Lung (tissue), 12 donors: ENCODE results near the gene NBAS. TPM values are rescaled to one million over a fixed set of nuclear protein-coding genes. Genes with fewer than 3 reads are reported as not detected.

Experiments
- ATAC-seq: fragments of 200-7000 bp; cut with Tn5 transposase; one replicate; pipeline ENCODE4 v1.9.1; 2020; ENCODE audit warnings: moderate number of reproducible peaks; ENCODE audit not compliant: insufficient read depth, low FRiP score
- DNase-seq, 3 donors: peaks; one replicate each; pipeline ENCODE4 v3.0.0-alpha.2; 2013 to 2017
- H3K27ac ChIP-seq, 2 donors: one replicate each; pipeline ENCODE4 v1.5.1; 2013; ENCODE audit warnings: mild to moderate bottlenecking in 2 of 2, moderate library complexity in 2 of 2, control low read depth in 1 of 2, inconsistent platforms in 1 of 2, low read depth in 1 of 2, low read length in 1 of 2
- H3K27me3 ChIP-seq, 3 donors: one replicate each; pipeline ENCODE4 v1.5.1; 2013; ENCODE audit warnings: low read length in 2 of 3; ENCODE audit not compliant: control insufficient read depth in 3 of 3, insufficient read depth in 3 of 3
- H3K36me3 ChIP-seq, 4 donors: one replicate each; pipeline ENCODE4 v1.5.1; 2013; ENCODE audit warnings: low read length in 4 of 4, mild to moderate bottlenecking in 1 of 4, moderate library complexity in 1 of 4; ENCODE audit not compliant: control insufficient read depth in 4 of 4, insufficient read depth in 4 of 4
- H3K4me1 ChIP-seq, 5 donors: one replicate each; pipeline ENCODE4 v1.5.1; 2013; ENCODE audit warnings: low read length in 5 of 5, mild to moderate bottlenecking in 2 of 5, moderate library complexity in 1 of 5; ENCODE audit not compliant: control insufficient read depth in 5 of 5, insufficient read depth in 5 of 5
- H3K4me3 ChIP-seq: one replicate; pipeline ENCODE4 v1.5.1; 2013; ENCODE audit warnings: mild to moderate bottlenecking, control low read depth, moderate library complexity
- H3K9ac ChIP-seq, 2 donors: one replicate each; pipeline ENCODE4 v1.5.1; 2013; ENCODE audit warnings: low read length in 2 of 2, control low read depth in 1 of 2; ENCODE audit not compliant: insufficient read depth in 1 of 2
- H3K9me3 ChIP-seq, 4 donors: one replicate each; pipeline ENCODE4 v1.5.1; 2013; ENCODE audit warnings: low read length in 3 of 4, mild to moderate bottlenecking in 1 of 4, moderate library complexity in 1 of 4; ENCODE audit not compliant: control insufficient read depth in 4 of 4, insufficient read depth in 3 of 4
- WGBS, 2 donors: extraction: QIAGEN DNeasy Blood & Tissue Kit; methylation state at CpG; one replicate each; pipeline ENCODE4 v1.1.7; 2013; 5-methylcytosine and 5-hydroxymethylcytosine counted together
- polyA plus RNA-seq, 2 donors: library from polyadenylated mRNA; stranded (reverse); fragments of 200-250 nt; gene quantifications; one replicate each; pipeline ENCODE4 v1.2.1, GENCODE V29; 2013
- total RNA-seq, 2 donors: library from RNA; depleted of rRNA in 1 of 2; stranded (reverse); fragments of >200 nt in 1 of 2; gene quantifications; one replicate each; pipeline ENCODE4 v1.2.1, GENCODE V29; 2014 to 2021
- TF ChIP-seq, protein P1 (sequence below): IDR thresholded peaks from 2 replicates; pipeline ENCODE4 v1.5.1; 2012; ENCODE audit warnings: mild to moderate bottlenecking; ENCODE audit errors: control extremely low read depth, extremely low read depth
- donor health status: control.
- donor health status: control.
- donor health status: Bipolar disorder and iron deficiency.
- donor health status: healthy.
- donor health status: DM: yes; HTN: yes; CAD: no.

The NBAS gene
- total and polyA plus RNA-seq, 4 donors: 15.6 to 61.3 (median 35.4) TPM

DNA sequence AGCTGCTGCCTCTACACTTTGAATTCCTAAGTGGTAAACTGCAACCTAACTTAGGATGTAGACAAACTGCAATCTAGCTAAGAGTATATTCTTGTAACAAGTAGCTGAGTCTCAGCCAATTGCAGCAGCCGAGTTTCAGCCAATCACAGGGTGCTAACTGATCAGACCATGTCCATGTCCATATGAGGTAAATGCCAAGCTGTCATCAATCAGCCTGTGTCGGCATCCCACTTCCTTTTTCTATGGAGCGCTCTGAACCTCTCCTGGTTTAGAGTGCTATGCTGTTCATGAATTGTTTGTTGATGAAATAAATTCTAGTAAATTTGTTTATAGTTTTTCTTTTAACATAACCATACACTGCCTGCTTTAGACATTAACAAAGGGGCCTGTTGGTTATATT is 408.8 kb downstream of the NBAS start:
- Histone ChIP-seq H3K4me3 (no peak overlapping the region), H3K27ac (no peak overlapping the region), H3K27me3 (no peaks in the 10 kb centered on the region), H3K36me3 (no peaks in the 10 kb centered on the region), H3K9ac (no peak overlapping the region), H3K9me3 (no peaks in the 10 kb centered on the region), H3K4me1 (no peaks in the 10 kb centered on the region)
- ATAC-seq: no peak
- WGBS, 2 donors: 87 to 90% methylated on average over 3 of the region's 3 CpGs
- no peak for DNase-seq
- TF ChIP-seq, protein P1, sequence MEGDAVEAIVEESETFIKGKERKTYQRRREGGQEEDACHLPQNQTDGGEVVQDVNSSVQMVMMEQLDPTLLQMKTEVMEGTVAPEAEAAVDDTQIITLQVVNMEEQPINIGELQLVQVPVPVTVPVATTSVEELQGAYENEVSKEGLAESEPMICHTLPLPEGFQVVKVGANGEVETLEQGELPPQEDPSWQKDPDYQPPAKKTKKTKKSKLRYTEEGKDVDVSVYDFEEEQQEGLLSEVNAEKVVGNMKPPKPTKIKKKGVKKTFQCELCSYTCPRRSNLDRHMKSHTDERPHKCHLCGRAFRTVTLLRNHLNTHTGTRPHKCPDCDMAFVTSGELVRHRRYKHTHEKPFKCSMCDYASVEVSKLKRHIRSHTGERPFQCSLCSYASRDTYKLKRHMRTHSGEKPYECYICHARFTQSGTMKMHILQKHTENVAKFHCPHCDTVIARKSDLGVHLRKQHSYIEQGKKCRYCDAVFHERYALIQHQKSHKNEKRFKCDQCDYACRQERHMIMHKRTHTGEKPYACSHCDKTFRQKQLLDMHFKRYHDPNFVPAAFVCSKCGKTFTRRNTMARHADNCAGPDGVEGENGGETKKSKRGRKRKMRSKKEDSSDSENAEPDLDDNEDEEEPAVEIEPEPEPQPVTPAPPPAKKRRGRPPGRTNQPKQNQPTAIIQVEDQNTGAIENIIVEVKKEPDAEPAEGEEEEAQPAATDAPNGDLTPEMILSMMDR: no peak

DNA sequence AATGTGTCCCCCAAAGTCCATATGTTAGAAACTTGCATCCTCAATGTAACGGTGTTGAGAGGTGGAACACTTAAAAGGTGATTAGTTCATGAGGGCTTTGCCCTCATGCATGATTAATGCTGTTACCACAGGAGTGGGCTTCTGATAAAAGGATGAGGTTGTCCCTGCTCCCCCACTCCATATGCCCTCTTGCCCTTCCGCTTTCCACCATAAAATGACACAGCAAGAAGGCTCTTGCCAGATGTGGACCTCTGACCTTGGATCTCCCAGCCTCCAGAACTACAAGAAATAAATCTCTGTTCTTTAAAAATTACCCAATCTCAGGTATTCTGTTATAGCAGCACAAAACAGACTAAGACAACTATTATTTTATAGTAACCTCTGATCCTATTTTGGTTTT is 412.1 kb downstream of the NBAS start:
- Histone ChIP-seq H3K9ac (no peak overlapping the region), H3K27me3 (no peaks in the 10 kb centered on the region), H3K9me3 (peaks cover 0 to 2% (median 0%) of the 10 kb centered on the region in 4 donors), H3K4me3 (no peak overlapping the region), H3K36me3 (no peaks in the 10 kb centered on the region), H3K4me1 (no peaks in the 10 kb centered on the region), H3K27ac (no peak overlapping the region)
- DNase-seq (no peak), ATAC-seq (no peak)
- 88 to 89% methylated on average over 2 of the region's 2 CpGs for WGBS, 2 donors
- TF ChIP-seq, protein P1: no peak

DNA sequence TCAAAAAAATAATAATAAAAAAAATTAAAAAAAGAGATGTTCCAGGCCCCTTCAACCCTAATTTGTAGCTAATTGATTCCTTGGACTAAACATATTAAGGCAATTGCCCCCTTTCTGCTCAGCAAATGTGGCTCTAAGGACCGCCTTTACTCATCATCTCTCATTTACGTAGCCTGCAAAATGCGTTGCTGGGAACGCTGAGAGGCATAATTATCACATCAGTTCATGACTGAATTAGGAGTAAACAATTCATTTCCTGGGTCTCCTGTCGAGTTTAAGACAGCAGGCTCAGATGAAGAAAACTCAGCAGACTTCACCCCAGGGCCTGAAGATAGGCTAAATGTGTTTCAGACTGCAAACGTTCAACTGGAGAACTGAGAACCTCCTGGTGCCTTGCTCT is 413.5 kb downstream of the NBAS start:
- WGBS, 2 donors: 77 to 86% methylated on average over 6 of the region's 6 CpGs

More for the DNA sequence above, 413.5 kb downstream of the NBAS start:
- Histone ChIP-seq H3K27ac (no peak overlapping the region), H3K27me3 (no peaks in the 10 kb centered on the region), H3K4me3 (no peak overlapping the region), H3K9me3 (peaks cover 0 to 2% (median 0%) of the 10 kb centered on the region in 4 donors), H3K4me1 (no peaks in the 10 kb centered on the region), H3K9ac (no peak overlapping the region), H3K36me3 (no peaks in the 10 kb centered on the region)
- ATAC-seq: no peak
- TF ChIP-seq, protein P1: no peak
- DNase-seq: no peak
